Activated T-cell treated with anti-CD3 and anti-CD28 coated beads, Interleukin-2, amount 50 U/mL, for 24 hours (primary cell): ENCODE measurements around the gene TIMP3.

Source experiments
- DNase-seq: peaks from one replicate; pipeline ENCODE4 v3.0.0-alpha.2; 2020
- H3K27ac Mint-ChIP-seq: 2 replicates; pipeline ENCODE4 v1.8.0; 2020; ENCODE audit warnings: mild to moderate bottlenecking, mixed read lengths
- H3K27me3 Mint-ChIP-seq: 2 replicates; pipeline ENCODE4 v1.8.0; 2020; ENCODE audit warnings: mixed read lengths
- H3K36me3 Mint-ChIP-seq: 2 replicates; pipeline ENCODE4 v1.8.0; 2020; ENCODE audit warnings: low read depth, mixed read lengths
- H3K4me1 Mint-ChIP-seq: 2 replicates; pipeline ENCODE4 v1.8.0; 2020; ENCODE audit warnings: low read depth, mixed read lengths
- H3K4me3 Mint-ChIP-seq: 2 replicates; pipeline ENCODE4 v1.8.0; 2020; ENCODE audit warnings: mild to moderate bottlenecking, moderate library complexity, mixed read lengths
- H3K9me3 Mint-ChIP-seq: 2 replicates; pipeline ENCODE4 v1.8.0; 2020; ENCODE audit warnings: mixed read lengths

The TIMP3 gene

GRCh38 chr22:32879550-32879949, 78.0 kb downstream of the TIMP3 start:
- no peaks in the 10 kb centered on the region for H3K27me3 Mint-ChIP-seq
- no peaks in the 10 kb centered on the region for H3K36me3 Mint-ChIP-seq
- no peak overlapping the region for H3K4me3 Mint-ChIP-seq
- no peak overlapping the region for H3K27ac Mint-ChIP-seq
- no peaks in the 10 kb centered on the region for H3K9me3 Mint-ChIP-seq
- no peak for DNase-seq
- peaks cover 11% of the 10 kb centered on the region for H3K4me1 Mint-ChIP-seq

- Mint-ChIP-seq H3K27me3 (no peaks in the 10 kb centered on the region), H3K36me3 (no peaks in the 10 kb centered on the region), H3K4me1 (peaks cover 11% of the 10 kb centered on the region), H3K4me3 (no peak overlapping the region), H3K9me3 (no peaks in the 10 kb centered on the region), H3K27ac (no peak overlapping the region)
- no peak for DNase-seq
Measured at GRCh38 chr22:32880061-32880460, 78.6 kb downstream of the TIMP3 start.

- Mint-ChIP-seq H3K4me1 (peaks cover 11% of the 10 kb centered on the region), H3K27me3 (no peaks in the 10 kb centered on the region), H3K36me3 (no peaks in the 10 kb centered on the region), H3K9me3 (no peaks in the 10 kb centered on the region), H3K4me3 (no peak overlapping the region), H3K27ac (no peak overlapping the region)
- DNase-seq, result no peak
Measured at GRCh38 chr22:32880505-32880892, 79.0 kb downstream of the TIMP3 start.

- Mint-ChIP-seq H3K4me1 (peaks cover 11% of the 10 kb centered on the region), H3K4me3 (no peak overlapping the region), H3K36me3 (no peaks in the 10 kb centered on the region), H3K27me3 (no peaks in the 10 kb centered on the region), H3K9me3 (no peaks in the 10 kb centered on the region), H3K27ac (peak overlapping the region; percentile 83)
- DNase-seq, result peak; percentile 49
Measured at GRCh38 chr22:32880893-32881596, 79.5 kb downstream of the TIMP3 start.

GRCh38 chr22:32882360-32882755, 80.9 kb downstream of the TIMP3 start:
- no peak overlapping the region for H3K4me3 Mint-ChIP-seq
- H3K27ac Mint-ChIP-seq, result no peak overlapping the region
- H3K9me3 Mint-ChIP-seq, result no peaks in the 10 kb centered on the region

GRCh38 chr22:32882774-32883530, 81.4 kb downstream of the TIMP3 start:
- Mint-ChIP-seq H3K4me3 (no peak overlapping the region), H3K27me3 (no peaks in the 10 kb centered on the region), H3K27ac (no peak overlapping the region), H3K9me3 (no peaks in the 10 kb centered on the region), H3K4me1 (peaks cover 11% of the 10 kb centered on the region), H3K36me3 (no peaks in the 10 kb centered on the region)
- DNase-seq, result no peak

More at GRCh38 chr22:32882360-32882755, 80.9 kb downstream of the TIMP3 start:
- Mint-ChIP-seq H3K4me1 (peaks cover 11% of the 10 kb centered on the region), H3K27me3 (no peaks in the 10 kb centered on the region), H3K36me3 (no peaks in the 10 kb centered on the region)
- DNase-seq, result no peak

- H3K36me3 Mint-ChIP-seq, result no peaks in the 10 kb centered on the region
- H3K4me3 Mint-ChIP-seq, result no peak overlapping the region
- peaks cover 3% of the 10 kb centered on the region for H3K27me3 Mint-ChIP-seq
- H3K27ac Mint-ChIP-seq, result no peak overlapping the region
- no peaks in the 10 kb centered on the region for H3K9me3 Mint-ChIP-seq
- no peaks in the 10 kb centered on the region for H3K4me1 Mint-ChIP-seq
- no peak for DNase-seq
Measured at GRCh38 chr22:32887324-32887980, 85.9 kb downstream of the TIMP3 start.

GRCh38 chr22:32888976-32889375, 87.5 kb downstream of the TIMP3 start:
- no peak overlapping the region for H3K27ac Mint-ChIP-seq
- no peaks in the 10 kb centered on the region for H3K4me1 Mint-ChIP-seq
- H3K36me3 Mint-ChIP-seq, result no peaks in the 10 kb centered on the region
- H3K27me3 Mint-ChIP-seq, result peaks cover 6% of the 10 kb centered on the region
- no peak overlapping the region for H3K4me3 Mint-ChIP-seq
- no peaks in the 10 kb centered on the region for H3K9me3 Mint-ChIP-seq
- DNase-seq, result no peak

- no peak for DNase-seq
- H3K27me3 Mint-ChIP-seq, result peaks cover 6% of the 10 kb centered on the region
- H3K36me3 Mint-ChIP-seq, result no peaks in the 10 kb centered on the region
- no peak overlapping the region for H3K27ac Mint-ChIP-seq
- no peak overlapping the region for H3K4me3 Mint-ChIP-seq
- no peaks in the 10 kb centered on the region for H3K9me3 Mint-ChIP-seq
- no peaks in the 10 kb centered on the region for H3K4me1 Mint-ChIP-seq
Measured at GRCh38 chr22:32896891-32897290, 95.4 kb downstream of the TIMP3 start.

- no peak for DNase-seq
- H3K36me3 Mint-ChIP-seq, result no peaks in the 10 kb centered on the region
- H3K27ac Mint-ChIP-seq, result no peak overlapping the region
- H3K27me3 Mint-ChIP-seq, result peaks cover 3% of the 10 kb centered on the region
- no peaks in the 10 kb centered on the region for H3K4me1 Mint-ChIP-seq
- no peak overlapping the region for H3K4me3 Mint-ChIP-seq
- H3K9me3 Mint-ChIP-seq, result no peaks in the 10 kb centered on the region
Measured at GRCh38 chr22:32897400-32897799, 95.9 kb downstream of the TIMP3 start.

- Mint-ChIP-seq H3K27me3 (no peaks in the 10 kb centered on the region), H3K4me1 (no peaks in the 10 kb centered on the region), H3K27ac (no peak overlapping the region), H3K36me3 (no peaks in the 10 kb centered on the region), H3K4me3 (no peak overlapping the region), H3K9me3 (no peaks in the 10 kb centered on the region)
- no peak for DNase-seq
Measured at GRCh38 chr22:32900886-32901635, 99.6 kb downstream of the TIMP3 start.

- Mint-ChIP-seq H3K4me1 (no peaks in the 10 kb centered on the region), H3K36me3 (no peaks in the 10 kb centered on the region), H3K9me3 (no peaks in the 10 kb centered on the region), H3K27me3 (no peaks in the 10 kb centered on the region), H3K4me3 (no peak overlapping the region), H3K27ac (no peak overlapping the region)
- DNase-seq, result no peak
Measured at GRCh38 chr22:32901925-32902324, 100.4 kb downstream of the TIMP3 start.

GRCh38 chr22:32903507-32903906, 102.0 kb downstream of the TIMP3 start:
- no peaks in the 10 kb centered on the region for H3K36me3 Mint-ChIP-seq
- H3K27me3 Mint-ChIP-seq, result no peaks in the 10 kb centered on the region
- no peaks in the 10 kb centered on the region for H3K9me3 Mint-ChIP-seq
- no peak overlapping the region for H3K4me3 Mint-ChIP-seq
- no peak for DNase-seq
- no peak overlapping the region for H3K27ac Mint-ChIP-seq
- no peaks in the 10 kb centered on the region for H3K4me1 Mint-ChIP-seq

GRCh38 chr22:32904044-32904443, 102.5 kb downstream of the TIMP3 start:
- Mint-ChIP-seq H3K4me3 (no peak overlapping the region), H3K27me3 (no peaks in the 10 kb centered on the region), H3K4me1 (no peaks in the 10 kb centered on the region), H3K36me3 (no peaks in the 10 kb centered on the region), H3K9me3 (no peaks in the 10 kb centered on the region), H3K27ac (no peak overlapping the region)
- no peak for DNase-seq
